Calu3 (cell line): Measurements from ENCODE around the gene CASP1. TPM values are rescaled to one million over a fixed set of nuclear protein-coding genes. Genes with fewer than 3 reads are reported as not detected.
"Not testable (repeated sequence)": the region's sequence is repeated elsewhere in the genome, so short reads cannot be mapped to it uniquely, and the experiment has no call there.

ENCODE experiments used
- BruUV-seq: library from RNA; stranded (reverse); fragments of 400-500 nt; replicated peaks from 2 replicates; lab custom pipeline; 2021; lab: Mats Ljungman, UMichigan
- CTCF ChIA-PET: fragments of 300-600 bp; sonication (Branson Sonifier 250); formaldehyde crosslinking; loops from one replicate; lab custom pipeline; 2022; ENCODE audit warnings: antibody characterized with exemption; lab: Charles Lee
- DNase-seq: peaks from one replicate; pipeline ENCODE4 v3.0.0; 2022
- H3K27ac Mint-ChIP-seq: one replicate; pipeline ENCODE4 v1.8.0; 2022; ENCODE audit warnings: mixed read lengths; ENCODE audit not compliant: unreplicated experiment
- H3K27me3 Mint-ChIP-seq: one replicate; pipeline ENCODE4 v1.8.0; 2022; ENCODE audit warnings: mixed read lengths; ENCODE audit not compliant: unreplicated experiment
- H3K36me3 Mint-ChIP-seq: one replicate; pipeline ENCODE4 v1.8.0; 2022; ENCODE audit warnings: mild to moderate bottlenecking, moderate library complexity, mixed read lengths; ENCODE audit not compliant: insufficient read depth, unreplicated experiment
- H3K4me1 Mint-ChIP-seq: one replicate; pipeline ENCODE4 v1.8.0; 2022; ENCODE audit warnings: mild to moderate bottlenecking, low read depth, mixed read lengths; ENCODE audit not compliant: unreplicated experiment
- H3K4me3 Mint-ChIP-seq: one replicate; pipeline ENCODE4 v1.8.0; 2022; ENCODE audit warnings: mild to moderate bottlenecking, low read depth, moderate library complexity, mixed read lengths; ENCODE audit not compliant: unreplicated experiment
- H3K9me3 Mint-ChIP-seq: one replicate; pipeline ENCODE4 v1.8.0; 2022; ENCODE audit warnings: low read depth, mixed read lengths; ENCODE audit not compliant: unreplicated experiment
- CTCF ChIP-seq: fragments of 200-600 bp; IDR thresholded peaks from one replicate; pipeline ENCODE4 v1.8.0; 2022; ENCODE audit warnings: antibody characterized with exemption; ENCODE audit not compliant: unreplicated experiment
- intact Hi-C: fragments of 100-400 bp; cut with micrococcal nuclease; formaldehyde crosslinking; loops from one replicate; pipeline ENCODE4 v1.10.0; 2022; ENCODE audit not compliant: unreplicated experiment
- total RNA-seq: library from RNA; stranded (reverse); gene quantifications from 2 replicates; pipeline ENCODE4 v1.2.3, GENCODE V29; 2022

The CASP1 gene
- total RNA-seq, 1 experiment from 2014 or later: 10.1 TPM

GRCh38 chr11:105045676-105046296 lies 10.8 kb upstream of the CASP1 start:
- no peak for TF ChIP-seq CTCF
- Mint-ChIP-seq H3K9me3 (no peaks in the 10 kb centered on the region), H3K27ac (no peak overlapping the region), H3K27me3 (no peaks in the 10 kb centered on the region), H3K4me1 (peaks cover 27% of the 10 kb centered on the region), H3K36me3 (peaks cover 5% of the 10 kb centered on the region), H3K4me3 (peak overlapping the region; percentile 77)
- CTCF ChIA-PET: no interaction called here
- BruUV-seq: no TSS peak
- intact Hi-C loops: no loop called here
- DNase-seq: no peak

- BruUV-seq, H3K9me3 Mint-ChIP-seq, H3K27me3 Mint-ChIP-seq, CTCF ChIA-PET, H3K36me3 Mint-ChIP-seq, intact Hi-C loops: not testable (repeated sequence)
- Mint-ChIP-seq H3K4me3 (peak within 1 kb of the TSS; percentile 77), H3K4me1 (peaks cover 27% of the 10 kb centered on the region), H3K27ac (peak within 1 kb of the TSS; percentile 94)
- peak; percentile 17 for DNase-seq
These were observed 9.9 kb upstream of the CASP1 start, which contains the start of gene CARD16 for GRCh38 chr11:105044557-105045524. TSS of gene CARD16 (minus strand) at chr11:105045335. CDS start at chr11:105045297, 38 bp downstream.

GRCh38 chr11:105042178-105042577 lies 7.2 kb upstream of the CASP1 start:
- H3K4me3 Mint-ChIP-seq: no peak overlapping the region
- no peak for DNase-seq
- intact Hi-C loops: no loop called here
- H3K27me3 Mint-ChIP-seq: no peaks in the 10 kb centered on the region
- H3K4me1 Mint-ChIP-seq: peaks cover 27% of the 10 kb centered on the region
- no peak for TF ChIP-seq CTCF
- no TSS peak for BruUV-seq
- H3K36me3 Mint-ChIP-seq: peaks cover 5% of the 10 kb centered on the region
- CTCF ChIA-PET: no interaction called here
- no peak overlapping the region for H3K27ac Mint-ChIP-seq
- no peaks in the 10 kb centered on the region for H3K9me3 Mint-ChIP-seq

GRCh38 chr11:105040703-105041102 lies 5.8 kb upstream of the CASP1 start:
- Mint-ChIP-seq H3K4me3 (no peak overlapping the region), H3K27ac (no peak overlapping the region), H3K36me3 (peaks cover 5% of the 10 kb centered on the region), H3K9me3 (no peaks in the 10 kb centered on the region), H3K27me3 (no peaks in the 10 kb centered on the region), H3K4me1 (peaks cover 18% of the 10 kb centered on the region)
- TF ChIP-seq CTCF: no peak
- DNase-seq: no peak
- intact Hi-C loops: no loop called here
- CTCF ChIA-PET: no interaction called here
- BruUV-seq: no TSS peak

GRCh38 chr11:105034388-105034787 lies 556 bp downstream of the CASP1 start:
- CTCF ChIA-PET, H3K9me3 Mint-ChIP-seq, intact Hi-C loops, DNase-seq, H3K4me1 Mint-ChIP-seq, H3K36me3 Mint-ChIP-seq, H3K27me3 Mint-ChIP-seq, BruUV-seq, H3K27ac Mint-ChIP-seq: not testable (repeated sequence)
- peak overlapping the region; percentile 48 for H3K4me3 Mint-ChIP-seq
